K562 (cell line): ENCODE measurements around the gene TRAF3IP3. TPM values are rescaled to one million over a fixed set of nuclear protein-coding genes. Genes with fewer than 3 reads are reported as not detected.

Experiments used
- ATAC-seq: fragments of 200-7000 bp; cut with Tn5 transposase; 3 replicates; pipeline ENCODE4 v1.9.1; 2020; ENCODE audit warnings: moderate library complexity
- BruUV-seq: library from RNA; stranded (reverse); fragments of 400-500 nt; replicated peaks from 2 replicates; lab custom pipeline; 2021; lab: Mats Ljungman, UMichigan
- CTCF ChIA-PET: fragments of 300-600 bp; formaldehyde crosslinking; extraction: SDS; loops from one replicate; lab custom pipeline; 2021; ENCODE audit warnings: low intra/inter-chr PET ratio; lab: Yijun Ruan, JAX
- POLR2A ChIA-PET: fragments of 300-600, 350-650 bp; sonication (Branson Sonifier 250); formaldehyde crosslinking; extraction: SDS; loops from one replicate; lab custom pipeline; 2021; ENCODE audit warnings: antibody characterized with exemption, inconsistent platforms; lab: Yijun Ruan, JAX
- DNase-seq, 4 experiments: peaks; one replicate each; pipeline versions ENCODE4 v3.0.0 to v3.0.0-alpha.2; 2011 to 2018; ENCODE audit warnings: low spot score in 3 of 4, mixed read lengths in 3 of 4; ENCODE audit errors: extremely low read depth in 1 of 4
- FAIRE-seq: peaks from 2 replicates; lab custom pipeline; 2011; peaks lifted over from hg19 to GRCh38; lab: Jason Lieb, UNC
- H2AFZ ChIP-seq: 2 replicates; pipeline ENCODE4 v1.6.0; 2011; ENCODE audit warnings: low read depth, low read length, control low read depth, inconsistent platforms
- H3K27ac ChIP-seq: fragments of 200-600 bp; 3 replicates; pipeline ENCODE4 v1.8.0; 2011; ENCODE audit warnings: low read depth, mild to moderate bottlenecking, control low read depth, inconsistent platforms, low read length, moderate library complexity, mixed read lengths; ENCODE audit errors: extremely low read depth
- H3K27me3 ChIP-seq, 2 experiments: fragments of 300-600 bp in 1 of 2; 2 replicates in 1 of 2; 3 replicates in 1 of 2; pipeline versions ENCODE4 v1.6.0 to v1.8.0; 2011; ENCODE audit warnings: inconsistent platforms in 2 of 2, low read length in 2 of 2, mild to moderate bottlenecking in 1 of 2, mixed read lengths in 1 of 2, moderate library complexity in 1 of 2; ENCODE audit not compliant: control insufficient read depth in 2 of 2, insufficient read depth in 2 of 2
- H3K36me3 ChIP-seq: fragments of 300-600 bp; 3 replicates; pipeline ENCODE4 v1.8.0; 2011; ENCODE audit warnings: mild to moderate bottlenecking, low read length, inconsistent platforms; ENCODE audit not compliant: control insufficient read depth, insufficient read depth
- H3K4me1 ChIP-seq, 2 experiments: fragments of 200-600 bp in 1 of 2; replicated peaks in 1 of 2; 2 replicates in 1 of 2; 3 replicates in 1 of 2; pipeline versions ENCODE4 v1.5.1 to v1.8.0; 2011; ENCODE audit warnings: inconsistent platforms in 2 of 2, low read length in 2 of 2, mild to moderate bottlenecking in 1 of 2, mixed read lengths in 1 of 2, moderate library complexity in 1 of 2; ENCODE audit not compliant: control insufficient read depth in 2 of 2, insufficient read depth in 2 of 2
- H3K4me2 ChIP-seq: 2 replicates; pipeline ENCODE4 v1.6.1; 2011; ENCODE audit warnings: low read length, control low read depth, inconsistent platforms, mixed read lengths; ENCODE audit not compliant: insufficient read depth
- H3K4me3 ChIP-seq: fragments of 200-600 bp; sonication (generic), shearing (Covaris generic); 2 replicates; pipeline ENCODE4 v1.5.1; 2016; ENCODE audit warnings: control low read depth, inconsistent platforms
- H3K79me2 ChIP-seq: fragments of 200-600 bp; 3 replicates; pipeline ENCODE4 v1.8.0; 2011; ENCODE audit warnings: low read length, inconsistent platforms; ENCODE audit not compliant: control insufficient read depth, insufficient read depth
- H3K9ac ChIP-seq, 2 experiments: 2 replicates each; pipeline versions ENCODE4 v1.6.0 to v1.6.1; 2011; ENCODE audit warnings: low read depth in 2 of 2, low read length in 2 of 2, control low read depth in 1 of 2, inconsistent platforms in 1 of 2, mild to moderate bottlenecking in 1 of 2, mixed read lengths in 1 of 2; ENCODE audit not compliant: insufficient read depth in 1 of 2
- H3K9me1 ChIP-seq: one replicate; pipeline ENCODE4 v1.6.0; 2011; ENCODE audit warnings: inconsistent platforms, mild to moderate bottlenecking, low read length, moderate library complexity; ENCODE audit not compliant: control insufficient read depth, insufficient read depth
- H3K9me3 ChIP-seq: replicated peaks from 2 replicates; pipeline ENCODE4 v1.5.1; 2011; ENCODE audit warnings: low read depth, low read length, inconsistent platforms; ENCODE audit not compliant: control insufficient read depth, insufficient read depth
- H4K20me1 ChIP-seq: replicated peaks from 2 replicates; pipeline ENCODE4 v1.6.1; 2011; ENCODE audit warnings: low read length, inconsistent platforms, mixed read lengths; ENCODE audit not compliant: control insufficient read depth, insufficient read depth
- ARID3B ChIP-seq: fragments of 250-450 bp; sonication (Bioruptor Pico); IDR thresholded peaks from 2 replicates; pipeline ENCODE4 v1.4.0; 2020; ENCODE audit warnings: borderline replicate concordance
- MAFG ChIP-seq: fragments of 450-650 bp; conservative IDR thresholded peaks from 2 replicates; pipeline ENCODE4 v1.6.1; 2016; ENCODE audit warnings: missing genetic modification characterization, missing compliant biosample characterization
- ZNF280A ChIP-seq: fragments of 450-650 bp; IDR thresholded peaks from 2 replicates; pipeline ENCODE4 v1.6.1; 2018; ENCODE audit warnings: mild to moderate bottlenecking, low read depth; ENCODE audit not compliant: partially characterized antibody
- WGBS: fragments of 100-300 bp; shearing (Covaris generic); methylation state at CpG from one replicate; pipeline ENCODE4 v1.1.6; 2016; ENCODE audit warnings: low coverage, mixed read lengths; ENCODE audit not compliant: insufficient coverage; ENCODE audit errors: missing lambda C conversion rate; 5-methylcytosine and 5-hydroxymethylcytosine counted together
- in situ Hi-C: fragments of 300-500 bp; cut with MboI; formaldehyde crosslinking; loops from 4 replicates; pipeline ENCODE4 v1.15.0; 2018; ENCODE audit warnings: inconsistent platforms, mixed read lengths
- intact Hi-C: fragments of 100-400 bp; cut with micrococcal nuclease; formaldehyde crosslinking; loops from 2 replicates; pipeline ENCODE4 v1.14.2; 2022
- polyA plus RNA-seq, 8 experiments: library from polyadenylated mRNA; depleted of rRNA in 4 of 8; stranded (reverse) in 5 of 8; unstranded in 3 of 8; fragments of >200 nt; fragmentation: Nextera tagmentation in 2 of 8; fragmentation: Illumina TruSeq in 1 of 8; extraction: Ambion mirVana in 2 of 8; extraction: Trizol in 1 of 8; gene quantifications; 2 replicates each; pipeline versions ENCODE4 v1.2.1 to v1.2.3, GENCODE V29; 2011 to 2014; ENCODE audit warnings: inconsistent platforms in 1 of 8, missing spikeins in 1 of 8
- total RNA-seq, 7 experiments: library from RNA; depleted of rRNA in 6 of 7; stranded (reverse); fragments of >200 nt in 6 of 7; fragmentation: Illumina TruSeq in 2 of 7; extraction: Trizol in 2 of 7; gene quantifications; 2 replicates each; pipeline versions ENCODE4 v1.2.1 to v1.2.3, GENCODE V29; 2011 to 2021; ENCODE audit warnings: low replicate concordance in 1 of 7
- TF ChIP-seq, protein P1 (sequence below): fragments of 250-450 bp; sonication (Bioruptor Pico); IDR thresholded peaks from 2 replicates; pipeline ENCODE4 v1.8.0; 2021; ENCODE audit warnings: borderline replicate concordance, mild to moderate bottlenecking, moderate library complexity; ENCODE audit not compliant: poor library complexity, severe bottlenecking
- TF ChIP-seq, protein P2 (sequence below): fragments of 250-450 bp; sonication (Bioruptor Pico); IDR thresholded peaks from 2 replicates; pipeline ENCODE4 v1.6.1; 2021; ENCODE audit warnings: mild to moderate bottlenecking
- TF ChIP-seq, protein P3 (sequence below): IDR thresholded peaks from 2 replicates; pipeline ENCODE4 v1.6.1; 2014; ENCODE audit warnings: antibody characterized with exemption

Gene TRAF3IP3
- total and polyA plus RNA-seq, 9 of the 15 experiments (the other 6 are each of a cell fraction or from before 2014, with no cell fraction given) = 0.06 to 1.1 (median 0.31) TPM

DNA sequence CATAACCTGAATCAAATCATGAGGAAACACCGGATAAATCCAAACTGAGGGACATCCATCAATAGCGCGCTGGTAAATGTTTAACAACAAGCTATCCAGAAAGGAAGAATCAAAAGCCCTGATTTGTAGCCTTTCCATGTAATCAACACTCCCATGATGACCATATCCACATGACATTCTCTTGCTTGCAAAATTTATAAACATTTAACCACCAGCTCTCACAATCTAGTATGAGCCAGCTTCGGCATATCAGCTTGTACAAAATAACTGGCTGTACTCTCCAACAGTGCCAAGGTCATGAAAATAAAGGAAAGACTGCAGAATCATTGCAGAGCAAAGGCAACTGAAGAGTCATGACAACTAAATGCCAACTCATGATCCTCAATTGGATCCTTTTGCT, 35.5 kb upstream of the TRAF3IP3 start:
- no peaks in the 10 kb centered on the region for H3K36me3 ChIP-seq
- H3K9me3 ChIP-seq = no peaks in the 10 kb centered on the region
- H3K9ac ChIP-seq = no peak overlapping the region
- in situ Hi-C loops = no loop called here
- intact Hi-C loops = no loop called here
- peak; percentile 42 for FAIRE-seq
- no peaks in the 10 kb centered on the region for H4K20me1 ChIP-seq
- TF ChIP-seq ARID3B (CRISPR knock-in tag) (no peak), ZNF280A (no peak), MAFG (peak; percentile 44)
- TF ChIP-seq, protein P1, sequence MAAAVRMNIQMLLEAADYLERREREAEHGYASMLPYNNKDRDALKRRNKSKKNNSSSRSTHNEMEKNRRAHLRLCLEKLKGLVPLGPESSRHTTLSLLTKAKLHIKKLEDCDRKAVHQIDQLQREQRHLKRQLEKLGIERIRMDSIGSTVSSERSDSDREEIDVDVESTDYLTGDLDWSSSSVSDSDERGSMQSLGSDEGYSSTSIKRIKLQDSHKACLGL (CRISPR knock-in tag) = no peak
- TF ChIP-seq, protein P2, sequence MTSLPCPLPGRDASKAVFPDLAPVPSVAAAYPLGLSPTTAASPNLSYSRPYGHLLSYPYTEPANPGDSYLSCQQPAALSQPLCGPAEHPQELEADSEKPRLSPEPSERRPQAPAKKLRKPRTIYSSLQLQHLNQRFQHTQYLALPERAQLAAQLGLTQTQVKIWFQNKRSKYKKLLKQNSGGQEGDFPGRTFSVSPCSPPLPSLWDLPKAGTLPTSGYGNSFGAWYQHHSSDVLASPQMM (CRISPR knock-in tag) = no peak
- TF ChIP-seq, protein P3, sequence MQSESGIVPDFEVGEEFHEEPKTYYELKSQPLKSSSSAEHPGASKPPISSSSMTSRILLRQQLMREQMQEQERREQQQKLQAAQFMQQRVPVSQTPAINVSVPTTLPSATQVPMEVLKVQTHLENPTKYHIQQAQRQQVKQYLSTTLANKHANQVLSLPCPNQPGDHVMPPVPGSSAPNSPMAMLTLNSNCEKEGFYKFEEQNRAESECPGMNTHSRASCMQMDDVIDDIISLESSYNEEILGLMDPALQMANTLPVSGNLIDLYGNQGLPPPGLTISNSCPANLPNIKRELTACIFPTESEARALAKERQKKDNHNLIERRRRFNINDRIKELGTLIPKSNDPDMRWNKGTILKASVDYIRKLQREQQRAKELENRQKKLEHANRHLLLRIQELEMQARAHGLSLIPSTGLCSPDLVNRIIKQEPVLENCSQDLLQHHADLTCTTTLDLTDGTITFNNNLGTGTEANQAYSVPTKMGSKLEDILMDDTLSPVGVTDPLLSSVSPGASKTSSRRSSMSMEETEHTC = no peak
- TF ChIP-seq, all 486 proteins: peak for 1
- H3K4me1 ChIP-seq = no peaks in the 10 kb centered on the region; a peak in 1 of 5 replicates
- DNase-seq (no peak), ATAC-seq (no peak)
- ChIA-PET CTCF (no interaction called here), POLR2A (interaction anchor here (0.9 kb wide), 1 partner anchor 45 kb away, joined by 3 read pairs; the partner anchor contains the start of gene G0S2)
- no peaks in the 10 kb centered on the region for H3K79me2 ChIP-seq
- BruUV-seq = no TSS peak
- no peak overlapping the region for H3K4me3 ChIP-seq
- H3K27ac ChIP-seq = no peak overlapping the region
- H3K9me1 ChIP-seq = no peaks in the 10 kb centered on the region
- WGBS = 24% methylated on average over 4 of the region's 4 CpGs
- H3K4me2 ChIP-seq = no peak overlapping the region
- peaks cover 0 to 5% of the 10 kb centered on the region in 2 experiments; a peak in 3 of 5 replicates for H3K27me3 ChIP-seq
- H2AFZ ChIP-seq = no peak overlapping the region
